T47D (cell line): Measurements from ENCODE around the gene ZNF550.
"Not testable (repeated sequence)": the region's sequence is repeated elsewhere in the genome, so short reads cannot be mapped to it uniquely, and the experiment has no call there.

Experiments used
- DNase-seq, 2 experiments: peaks; one replicate each; pipeline versions ENCODE4 v3.0.0 to v3.0.0-alpha.2; 2011 to 2012; ENCODE audit warnings: low read depth in 1 of 2, low spot score in 1 of 2
- JUND ChIP-seq: IDR thresholded peaks from 2 replicates; pipeline ENCODE4 v1.6.1; 2012; ENCODE audit warnings: low read depth
- in situ Hi-C: cut with HindIII; loops from 2 replicates; pipeline ENCODE4 v1.10.0; 2016; ENCODE audit warnings: low sequenced_read_pairs, low pct_unique_long_range_greater_than_20kb

Gene ZNF550

GRCh38 chr19:57566396-57567265, 7.0 kb upstream of the ZNF550 start:
- in situ Hi-C loops: no loop called here
- TF ChIP-seq JUND: no peak
- DNase-seq: peak in 1 of 2 experiments; percentile 33

DNA sequence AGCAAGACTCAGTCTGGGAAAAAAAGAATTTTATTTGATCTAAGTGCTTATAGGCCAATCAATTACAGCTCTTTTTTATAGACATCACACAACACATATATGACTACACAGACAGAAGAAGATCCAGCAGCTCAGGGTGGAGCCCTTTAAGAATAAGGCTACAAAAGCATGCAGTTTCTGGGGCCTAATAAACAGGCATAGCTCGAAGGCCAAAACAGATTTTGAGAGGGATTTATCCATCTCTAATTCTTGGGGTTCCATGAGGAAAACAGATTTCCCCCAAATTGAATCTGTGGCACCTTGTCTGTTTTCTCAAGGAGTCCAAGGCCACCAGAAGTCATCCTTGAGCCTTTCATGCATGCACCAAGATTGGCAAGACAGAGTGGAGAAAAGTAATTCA, 3.9 kb upstream of the ZNF550 start:
- no peak for DNase-seq
- TF ChIP-seq JUND: no peak
- in situ Hi-C loops: no loop called here

GRCh38 chr19:57560049-57560491, 407 bp upstream of the ZNF550 start:
- no peak for DNase-seq
- in situ Hi-C loops: no loop called here
- TF ChIP-seq JUND: no peak

- in situ Hi-C loops: no loop called here
- TF ChIP-seq JUND: no peak
- peak; percentile 23 to 32 for DNase-seq
Observed at GRCh38 chr19:57559008-57559403, 657 bp downstream of the ZNF550 start.

DNA sequence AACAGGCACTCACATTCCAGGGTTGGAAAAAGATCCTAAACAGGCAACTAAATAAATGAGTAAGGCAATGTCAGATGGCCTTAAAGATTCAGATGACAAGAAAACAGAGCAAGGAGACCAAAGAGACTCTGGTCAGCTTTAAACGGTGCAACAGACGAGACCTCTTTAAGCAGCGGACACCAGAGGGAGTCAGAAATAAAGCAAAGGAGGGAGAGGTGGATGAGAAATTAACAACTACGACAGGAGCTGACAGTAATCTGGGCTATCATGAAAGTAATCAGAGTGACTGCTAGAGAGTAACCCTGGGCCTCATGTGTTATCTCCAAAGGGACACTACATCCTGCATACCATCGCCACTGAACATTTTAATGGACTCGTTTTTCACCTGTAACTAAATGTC, 1.1 kb downstream of the ZNF550 start:
- TF ChIP-seq JUND: no peak
- in situ Hi-C loops: no loop called here
- DNase-seq: no peak

DNA sequence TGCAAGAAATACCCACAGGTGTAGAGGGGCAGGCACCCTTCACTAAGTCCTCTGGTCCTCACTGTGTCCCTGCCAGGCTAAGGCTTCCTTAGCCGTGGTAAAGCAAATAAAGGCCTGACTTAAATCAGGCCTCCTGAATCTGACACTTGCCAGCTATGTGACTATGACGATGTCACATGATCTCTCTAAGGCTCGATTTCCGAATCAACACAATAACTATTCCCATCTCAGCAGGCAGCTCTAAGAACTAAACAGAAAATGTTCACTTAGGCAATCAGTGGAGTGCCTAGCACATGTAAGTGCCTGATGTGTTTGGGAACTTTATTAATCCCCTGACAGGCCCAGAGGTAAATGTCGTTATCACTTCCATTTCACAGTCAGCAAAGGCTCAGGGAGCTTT, 2.0 kb downstream of the ZNF550 start:
- no peak for DNase-seq
- TF ChIP-seq JUND: no peak
- in situ Hi-C loops: no loop called here

GRCh38 chr19:57552432-57552831, 7.2 kb downstream of the ZNF550 start:
- no peak for DNase-seq
- TF ChIP-seq JUND: no peak
- in situ Hi-C loops: no loop called here

GRCh38 chr19:57546513-57546912, 13.2 kb downstream of the ZNF550 start:
- TF ChIP-seq JUND: no peak
- in situ Hi-C loops: no loop called here
- DNase-seq: no peak

DNA sequence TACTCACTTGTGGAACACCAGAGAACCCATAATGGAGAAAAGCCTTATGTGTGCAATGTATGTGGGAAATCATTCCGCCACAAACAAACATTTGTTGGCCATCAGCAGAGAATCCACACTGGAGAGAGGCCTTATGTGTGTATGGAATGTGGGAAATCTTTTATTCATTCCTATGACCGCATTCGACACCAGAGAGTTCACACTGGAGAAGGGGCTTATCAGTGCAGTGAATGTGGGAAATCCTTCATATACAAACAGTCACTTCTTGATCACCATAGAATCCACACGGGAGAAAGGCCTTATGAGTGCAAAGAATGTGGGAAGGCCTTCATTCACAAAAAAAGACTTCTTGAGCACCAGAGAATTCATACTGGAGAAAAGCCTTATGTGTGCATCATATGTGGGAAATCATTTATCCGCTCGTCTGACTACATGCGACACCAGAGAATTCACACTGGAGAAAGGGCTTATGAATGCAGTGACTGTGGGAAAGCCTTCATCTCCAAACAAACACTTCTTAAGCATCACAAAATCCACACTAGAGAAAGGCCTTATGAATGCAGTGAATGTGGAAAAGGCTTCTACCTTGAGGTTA, 21.6 kb downstream of the ZNF550 start:
- TF ChIP-seq JUND: no peak
- in situ Hi-C loops: no loop called here
- DNase-seq: no peak

DNA sequence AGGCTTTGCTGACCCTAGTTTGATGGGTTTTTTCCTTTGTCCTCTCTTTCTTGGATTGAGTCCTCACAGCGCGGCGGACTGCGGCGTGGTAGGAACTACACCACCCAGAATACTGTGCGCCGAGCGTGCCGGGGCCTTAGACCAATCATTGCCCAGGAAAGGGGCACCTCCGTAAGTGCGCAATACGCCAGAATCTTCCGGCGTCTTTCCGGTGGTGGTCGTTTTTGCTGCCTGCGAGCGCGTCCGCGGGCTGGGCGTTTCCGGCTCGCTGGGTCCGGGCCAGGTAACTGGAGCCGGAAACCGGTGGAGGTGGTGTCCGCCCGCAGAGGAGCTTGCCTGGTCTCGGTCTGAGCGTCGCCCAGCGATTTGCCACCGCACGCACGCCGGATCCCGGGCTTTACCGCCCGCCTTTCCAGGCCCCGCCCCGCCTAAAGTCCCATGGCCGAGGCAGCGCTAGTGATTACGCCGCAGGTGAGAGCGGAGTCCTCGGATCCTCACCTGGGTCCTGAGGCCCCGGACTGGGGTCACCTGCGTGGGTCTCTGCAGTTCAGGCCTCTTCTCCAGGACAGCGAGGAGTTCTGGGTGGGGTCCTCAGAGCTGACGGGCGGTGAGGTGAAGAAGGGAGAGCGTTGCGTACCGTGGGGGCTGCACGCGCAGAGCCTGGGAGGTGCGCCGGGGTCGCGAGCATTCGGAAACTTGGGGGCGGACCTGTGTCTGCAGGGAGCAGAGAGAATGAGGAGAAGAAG, 32.4 kb downstream of the ZNF550 start, which contains the start of gene ZNF549:
TSS of gene ZNF549 (plus strand) at position 221 of the 746 bp plus-strand sequence. CDS start at position 439, 218 bp downstream.
- DNase-seq: peak; percentile 89 to 96
- in situ Hi-C loops: no loop called here
- TF ChIP-seq JUND: no peak

DNA sequence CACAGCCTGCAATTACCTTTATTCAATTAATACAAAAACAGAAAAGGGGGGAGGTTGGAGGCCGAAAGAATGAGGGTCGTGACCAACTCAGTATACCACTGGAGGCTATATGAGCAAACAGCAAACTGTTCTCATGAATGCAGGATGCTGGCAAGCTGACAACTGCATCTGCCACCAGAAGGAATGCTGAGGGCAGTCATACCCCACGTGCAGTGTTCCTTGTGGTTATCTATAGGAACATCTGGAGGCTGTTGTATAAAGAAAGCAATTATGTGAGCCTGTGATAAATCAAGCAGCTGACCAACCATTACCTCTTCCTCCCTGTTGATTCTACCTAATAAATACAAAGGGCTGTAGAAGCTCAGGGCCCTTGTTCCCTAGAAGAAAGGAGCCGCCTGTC, 41.6 kb downstream of the ZNF550 start:
- DNase-seq, in situ Hi-C loops: not testable (repeated sequence)

DNA sequence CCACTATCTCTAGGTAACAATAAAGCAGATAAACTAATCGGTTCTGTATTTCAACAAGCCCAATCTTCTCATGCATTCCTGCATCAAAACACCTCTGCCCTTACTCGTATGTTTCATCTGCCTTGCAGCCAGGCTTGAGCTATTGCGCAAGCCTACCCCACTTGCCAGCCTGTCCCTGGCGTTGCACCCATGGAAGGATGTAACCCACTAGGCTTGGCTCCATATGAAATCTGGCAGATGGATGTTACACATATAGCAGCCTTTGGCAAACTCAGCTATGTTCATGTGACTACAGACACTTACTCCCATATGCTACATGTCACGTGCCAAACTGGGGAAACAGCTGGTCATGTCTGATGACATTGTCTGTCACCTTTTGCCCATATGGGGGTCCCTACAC, 44.4 kb downstream of the ZNF550 start:
- no peak for DNase-seq
- in situ Hi-C loops: no loop called here
- no peak for TF ChIP-seq JUND

DNA sequence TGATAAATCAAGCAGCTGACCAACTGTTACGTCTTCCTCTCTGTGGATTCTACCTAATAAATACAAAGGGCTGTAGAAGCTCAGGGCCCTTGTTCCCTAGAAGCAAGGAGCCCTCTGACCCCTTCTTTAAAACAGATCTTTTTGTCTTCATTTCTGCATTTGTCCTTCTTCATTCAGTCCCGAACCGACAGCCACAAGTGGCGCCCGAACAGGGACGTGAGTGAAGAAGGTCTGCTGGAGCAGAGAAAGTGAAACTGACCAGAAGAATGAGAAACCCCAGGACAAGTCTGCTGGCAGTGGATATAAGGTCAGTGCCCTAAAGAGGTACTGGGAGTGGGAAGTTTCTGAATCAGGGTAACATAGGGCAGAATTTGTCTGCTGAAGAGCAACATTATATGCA, 46.8 kb downstream of the ZNF550 start:
- DNase-seq: peak in 1 of 2 experiments; percentile 10
- no peak for TF ChIP-seq JUND
- in situ Hi-C loops: no loop called here
